Vagina (tissue), 2 donors: Measurements from ENCODE around the gene TBL1X.

Experiments
- POLR2AphosphoS5 ChIP-seq, 2 donors: sonication (generic); formaldehyde crosslinking; IDR thresholded peaks; one replicate each; pipeline ENCODE4 v1.9.0; 2017; ENCODE audit warnings: antibody characterized with exemption in 2 of 2, mild to moderate bottlenecking in 2 of 2, low read depth in 1 of 2; ENCODE audit not compliant: insufficient read depth in 1 of 2
- TF ChIP-seq, protein P1 (sequence below), 3 experiments: fragments of 450-650 bp in 2 of 3; fragments of 200-600 bp in 1 of 3; sonication (generic) in 1 of 3; IDR thresholded peaks; one replicate each; pipeline ENCODE4 v1.5.1; 2017 to 2019; ENCODE audit warnings: antibody characterized with exemption in 3 of 3, mild to moderate bottlenecking in 2 of 3, moderate library complexity in 2 of 3

DNA sequence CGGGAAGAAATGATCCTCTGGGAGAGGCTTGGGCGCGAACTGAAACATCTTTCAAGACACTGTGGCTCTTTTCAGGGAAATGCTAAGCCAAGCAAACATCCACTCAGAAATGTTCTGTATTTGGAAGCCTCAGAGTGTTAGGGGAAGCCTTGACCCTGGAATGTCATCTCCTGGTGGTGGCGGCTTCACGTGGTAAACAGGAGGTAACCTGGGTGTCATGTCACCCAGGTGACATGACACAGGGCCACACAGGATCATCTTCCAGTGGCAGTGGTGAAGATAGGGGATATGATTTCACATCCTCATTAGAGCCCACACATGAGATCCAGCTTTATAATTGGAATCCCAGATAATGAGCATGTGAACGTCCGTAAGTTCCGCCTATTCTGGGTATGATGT, 140.0 kb downstream of the TBL1X start:
- TF ChIP-seq, protein P1, sequence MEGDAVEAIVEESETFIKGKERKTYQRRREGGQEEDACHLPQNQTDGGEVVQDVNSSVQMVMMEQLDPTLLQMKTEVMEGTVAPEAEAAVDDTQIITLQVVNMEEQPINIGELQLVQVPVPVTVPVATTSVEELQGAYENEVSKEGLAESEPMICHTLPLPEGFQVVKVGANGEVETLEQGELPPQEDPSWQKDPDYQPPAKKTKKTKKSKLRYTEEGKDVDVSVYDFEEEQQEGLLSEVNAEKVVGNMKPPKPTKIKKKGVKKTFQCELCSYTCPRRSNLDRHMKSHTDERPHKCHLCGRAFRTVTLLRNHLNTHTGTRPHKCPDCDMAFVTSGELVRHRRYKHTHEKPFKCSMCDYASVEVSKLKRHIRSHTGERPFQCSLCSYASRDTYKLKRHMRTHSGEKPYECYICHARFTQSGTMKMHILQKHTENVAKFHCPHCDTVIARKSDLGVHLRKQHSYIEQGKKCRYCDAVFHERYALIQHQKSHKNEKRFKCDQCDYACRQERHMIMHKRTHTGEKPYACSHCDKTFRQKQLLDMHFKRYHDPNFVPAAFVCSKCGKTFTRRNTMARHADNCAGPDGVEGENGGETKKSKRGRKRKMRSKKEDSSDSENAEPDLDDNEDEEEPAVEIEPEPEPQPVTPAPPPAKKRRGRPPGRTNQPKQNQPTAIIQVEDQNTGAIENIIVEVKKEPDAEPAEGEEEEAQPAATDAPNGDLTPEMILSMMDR (IDR thresholded peaks at IDR 0.05): no peak
- TF ChIP-seq POLR2AphosphoS5 (IDR thresholded peaks at IDR 0.05; ENCODE audit: insufficient read depth in 1 of 2, low read depth in 1 of 2): no peak
